GM19328 (cell line): Measurements from ENCODE around the gene MTUS2.
"Not testable (repeated sequence)": the region's sequence is repeated elsewhere in the genome, so short reads cannot be mapped to it uniquely, and the experiment has no call there.

Source experiments
- ATAC-seq: cut with Tn5 transposase; IDR thresholded peaks from one replicate; pipeline ENCODE4 v1.9.1; 2021; ENCODE audit warnings: mild to moderate bottlenecking, moderate library complexity; ENCODE audit not compliant: unreplicated experiment

Gene MTUS2

GRCh38 chr13:29294821-29295220 is 474.7 kb downstream of the MTUS2 start:
- ATAC-seq: no peak

- no peak for ATAC-seq
Observed at GRCh38 chr13:29301027-29301426, 480.9 kb downstream of the MTUS2 start.

DNA sequence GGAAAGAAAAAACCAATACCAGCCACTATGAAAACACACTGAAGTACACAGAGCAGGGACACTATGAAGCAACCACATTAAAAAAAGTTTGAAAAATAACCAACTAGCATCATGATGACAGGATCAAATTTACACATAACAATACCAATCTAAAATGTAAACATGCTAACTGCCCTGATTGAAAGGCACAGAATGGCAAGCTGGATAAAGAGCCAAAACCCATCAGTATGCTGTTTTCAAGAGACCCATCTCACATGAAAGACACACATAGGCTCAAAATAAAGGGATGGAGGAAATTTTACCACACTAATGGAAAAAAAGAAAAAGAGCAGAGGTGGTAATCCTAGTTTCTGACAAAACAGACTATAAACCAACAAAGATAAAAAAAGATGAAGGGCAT is 484.0 kb downstream of the MTUS2 start:
- no peak for ATAC-seq

DNA sequence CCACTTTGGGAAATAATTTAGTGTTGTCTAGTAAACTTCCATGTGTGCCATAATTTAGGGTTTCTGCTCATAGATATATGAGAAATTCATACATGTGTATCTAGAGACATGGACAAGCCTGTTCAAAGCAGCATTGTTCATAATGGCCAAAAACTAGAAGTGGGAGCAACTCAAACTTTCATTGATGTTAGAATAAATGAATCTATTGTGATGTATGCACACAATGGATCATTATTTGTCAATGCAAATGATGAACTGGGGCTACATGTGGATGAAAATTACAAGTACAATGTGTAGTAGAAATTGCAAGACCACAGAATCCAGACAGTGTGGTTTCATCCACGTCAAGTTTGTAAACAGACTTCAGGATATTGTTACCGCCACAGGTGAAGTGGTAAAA is 490.7 kb downstream of the MTUS2 start:
- ATAC-seq: no peak

GRCh38 chr13:29315847-29316246 is 495.7 kb downstream of the MTUS2 start:
- no peak for ATAC-seq

- ATAC-seq: no peak
Observed at GRCh38 chr13:29317828-29318227, 497.7 kb downstream of the MTUS2 start.

DNA sequence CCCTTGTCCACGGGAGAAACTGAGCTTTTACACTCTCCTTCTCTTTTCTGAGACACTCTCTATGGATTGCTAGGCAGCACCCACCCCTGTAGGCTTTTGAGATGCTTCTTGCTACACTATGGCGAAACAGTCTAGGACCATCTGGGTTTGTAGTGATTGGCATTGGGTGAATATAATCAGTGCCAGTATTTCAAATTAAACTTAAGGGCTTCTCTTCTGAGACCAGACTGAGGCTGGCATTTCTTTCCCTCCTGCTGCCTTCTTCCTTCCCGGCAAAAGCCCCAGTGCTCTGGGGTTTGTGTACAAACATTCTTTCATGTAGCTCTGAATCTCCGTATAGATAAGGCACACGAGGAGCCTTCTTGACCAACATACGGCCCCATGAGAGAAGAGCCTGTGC is 498.6 kb downstream of the MTUS2 start:
- no peak for ATAC-seq

DNA sequence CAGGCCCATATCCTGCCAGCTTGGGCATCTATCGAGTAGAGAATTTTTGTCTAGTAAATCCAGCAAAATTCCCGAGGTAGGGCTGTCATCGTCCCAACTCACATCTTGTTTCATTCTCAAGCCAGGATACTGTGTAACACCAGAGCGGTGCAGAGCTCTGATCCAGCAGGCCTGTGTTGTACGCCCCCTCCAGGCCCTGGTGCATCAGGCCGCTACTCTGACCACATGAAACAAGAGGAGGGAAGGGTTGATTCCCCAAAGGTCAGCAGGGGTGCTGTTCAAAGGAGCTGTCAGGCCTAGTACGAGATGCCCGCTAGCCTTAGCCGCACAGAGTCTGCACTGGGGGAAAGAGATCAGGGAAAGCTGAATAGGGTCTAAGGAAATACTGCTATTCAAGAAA is 499.3 kb downstream of the MTUS2 start:
- no peak for ATAC-seq

- no peak for ATAC-seq
Observed at GRCh38 chr13:29323954-29324353, 503.8 kb downstream of the MTUS2 start.

DNA sequence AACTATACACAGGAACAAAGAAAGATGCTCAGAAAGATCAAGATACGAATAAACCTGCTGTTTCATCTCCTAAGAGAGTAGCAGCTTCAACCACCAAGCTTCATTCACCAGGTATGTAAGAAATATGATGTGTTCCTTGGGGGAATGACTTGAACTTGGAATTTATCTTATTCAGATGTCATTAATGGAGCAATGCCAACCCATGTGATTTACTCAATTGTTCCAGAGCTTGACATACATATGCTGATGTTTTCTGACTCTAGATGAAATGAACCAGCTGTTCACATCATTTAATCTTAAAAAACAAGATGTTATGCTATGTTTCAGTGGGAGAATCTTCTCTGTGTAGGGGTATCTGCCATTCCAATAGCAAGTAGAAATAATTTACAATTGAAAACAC is 504.5 kb downstream of the MTUS2 start:
- ATAC-seq: no peak

DNA sequence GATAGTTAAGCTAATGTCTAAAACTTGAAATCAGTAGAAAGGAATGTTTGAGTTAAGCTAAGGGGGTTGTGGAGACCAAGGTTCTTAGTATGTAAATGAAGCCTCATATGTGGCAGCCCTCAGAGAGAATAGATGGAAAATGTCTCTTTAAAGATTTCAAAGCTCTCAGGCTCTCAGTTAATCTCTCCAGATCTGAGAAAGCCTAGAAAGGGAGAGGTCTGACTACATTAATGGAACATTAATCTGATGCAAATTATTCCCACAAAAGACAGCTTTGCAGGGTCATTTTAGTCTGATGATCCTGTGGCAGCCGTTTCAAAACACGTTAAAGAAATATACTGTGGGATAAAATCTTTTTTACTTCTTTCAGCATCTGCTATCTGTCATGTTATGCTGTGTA is 508.4 kb downstream of the MTUS2 start:
- no peak for ATAC-seq

DNA sequence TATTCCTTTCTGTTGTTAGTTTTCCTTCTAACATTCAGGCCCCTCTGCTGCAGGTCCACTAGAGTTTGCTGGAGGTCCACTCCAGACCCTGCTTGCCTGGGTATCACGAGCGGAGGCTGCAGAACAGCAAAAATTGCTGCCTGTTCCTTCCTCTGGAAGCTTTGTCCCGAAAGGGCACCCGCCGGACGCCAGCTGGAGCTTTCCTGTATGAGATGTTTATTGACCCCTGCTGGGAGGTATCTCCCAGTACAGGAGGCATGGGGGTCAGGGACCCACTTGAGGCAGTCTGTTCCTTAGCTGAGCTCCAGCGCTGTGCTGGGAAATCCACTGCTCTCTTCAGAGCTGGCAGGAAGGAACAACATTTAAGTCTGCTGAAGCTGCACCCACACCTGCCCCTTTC is 516.2 kb downstream of the MTUS2 start:
- no peak for ATAC-seq

DNA sequence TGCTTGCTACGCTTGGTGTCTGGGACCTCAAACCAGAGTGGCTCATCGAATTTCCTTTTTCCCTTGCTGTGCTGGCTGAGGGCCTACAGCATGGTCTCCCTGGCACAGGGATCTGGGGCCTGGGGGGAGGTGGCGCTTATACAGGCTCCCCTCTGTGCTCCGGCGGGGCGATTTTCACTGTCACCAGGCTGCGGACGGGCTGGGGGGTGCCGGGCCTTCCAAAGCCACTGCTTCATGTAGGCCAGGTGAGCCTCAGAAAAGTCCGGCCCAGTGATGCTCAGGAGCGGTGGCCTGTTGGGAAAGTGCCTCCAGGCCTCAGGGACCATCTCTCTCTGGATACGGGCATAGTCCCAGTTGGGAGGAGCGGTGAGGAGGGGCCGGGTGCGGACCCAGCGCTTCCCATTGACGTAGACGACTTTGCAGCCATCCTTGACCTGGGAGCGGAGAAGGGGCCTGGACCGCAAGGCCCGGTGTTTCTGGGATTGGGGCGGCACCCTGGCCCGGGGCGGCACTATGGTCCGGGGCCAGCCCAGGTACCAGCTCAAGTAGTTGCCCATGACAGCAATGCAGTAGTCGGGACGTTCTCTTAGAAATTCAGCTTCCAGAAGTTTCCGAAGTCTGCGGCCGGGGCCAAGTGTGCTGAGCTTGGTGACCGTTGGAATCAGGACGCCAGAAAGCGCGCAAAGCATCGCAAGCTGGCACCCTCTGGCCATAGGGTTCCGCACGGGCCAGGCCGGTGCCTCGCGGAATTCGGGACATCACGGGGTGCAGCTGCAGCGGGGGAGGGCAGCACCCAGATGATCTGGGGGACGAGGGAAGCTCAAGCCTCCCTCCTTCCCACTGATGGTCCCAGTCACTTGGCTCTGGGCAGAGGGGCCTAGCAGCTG is 519.5 kb downstream of the MTUS2 start:
- no peak for ATAC-seq

- ATAC-seq: not testable (repeated sequence)
Observed at GRCh38 chr13:29345860-29346582, 525.9 kb downstream of the MTUS2 start.

DNA sequence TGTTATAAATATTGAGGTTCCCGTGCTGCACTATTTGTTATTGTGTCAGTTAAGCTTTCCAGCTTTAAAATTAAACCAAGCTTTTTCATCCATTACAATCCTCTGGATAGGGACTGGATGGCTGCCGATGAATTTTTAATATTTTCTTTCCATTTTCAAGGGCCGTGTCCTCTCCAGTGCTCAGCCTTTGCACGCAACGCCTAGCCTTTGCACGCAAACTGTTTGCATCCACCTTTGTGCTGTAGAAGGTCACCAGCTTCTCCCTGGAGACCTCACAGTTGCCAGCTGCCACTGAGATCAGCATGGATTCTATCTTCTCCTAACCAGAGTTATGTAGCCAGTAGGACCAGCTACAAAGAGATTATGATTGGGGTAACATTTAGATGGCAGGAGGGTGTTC is 534.9 kb downstream of the MTUS2 start:
- ATAC-seq: no peak

- ATAC-seq: no peak
Observed at GRCh38 chr13:29359181-29359580, 539.0 kb downstream of the MTUS2 start.

DNA sequence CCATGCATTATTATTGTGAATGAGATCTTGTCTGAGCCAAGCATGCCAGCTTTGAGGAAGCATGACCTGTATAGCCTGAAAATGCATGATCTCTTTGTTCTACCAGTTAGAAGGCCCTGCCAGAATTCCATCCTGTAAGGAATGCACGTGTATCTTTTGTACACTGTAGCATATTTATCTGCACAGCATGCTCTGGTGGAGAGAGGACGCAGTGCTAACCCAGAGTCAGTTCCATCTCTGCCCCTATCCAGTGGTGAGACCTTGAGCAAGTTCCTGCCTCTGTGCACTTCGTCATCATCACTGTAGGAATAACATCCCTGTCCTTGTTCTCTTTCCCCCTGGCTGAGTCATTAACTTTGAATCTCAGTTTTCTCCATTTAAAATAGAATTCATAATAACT is 541.6 kb downstream of the MTUS2 start:
- no peak for ATAC-seq

GRCh38 chr13:29362849-29363604 is 542.9 kb downstream of the MTUS2 start:
- ATAC-seq: peak; percentile 72

- ATAC-seq: no peak
Observed at GRCh38 chr13:29369060-29369743, 549.1 kb downstream of the MTUS2 start.

- ATAC-seq: no peak
Observed at GRCh38 chr13:29379281-29379680, 559.1 kb downstream of the MTUS2 start.

DNA sequence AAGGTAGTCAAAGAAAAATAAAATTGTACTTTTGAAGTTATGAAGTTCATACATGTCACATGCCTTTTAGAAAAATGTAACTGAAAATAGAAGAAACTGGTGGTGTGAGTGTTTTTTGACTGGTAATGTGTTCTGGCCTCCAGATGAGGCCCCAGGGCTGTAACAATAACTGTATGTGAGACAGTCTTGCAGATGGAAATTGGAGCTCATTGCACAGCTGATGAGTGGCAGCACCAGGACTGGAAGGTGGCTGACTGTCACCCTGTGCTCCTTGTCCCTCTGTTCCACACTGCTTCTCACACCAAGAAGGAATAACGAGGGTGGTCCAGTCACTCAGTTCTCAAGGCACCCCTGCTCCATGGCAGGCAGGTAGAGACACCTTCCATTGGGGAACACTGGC is 559.7 kb downstream of the MTUS2 start:
- no peak for ATAC-seq
